ENCODE data around the gene POM121L2. TPM values are rescaled to one million over a fixed set of nuclear protein-coding genes. Genes with fewer than 3 reads are reported as not detected.

POM121L2 gene
- total and polyA plus RNA-seq, 2 of the 13 experiments (the other 11 are each of a cell fraction or from before 2014, with no cell fraction given), result not detected

DNA sequence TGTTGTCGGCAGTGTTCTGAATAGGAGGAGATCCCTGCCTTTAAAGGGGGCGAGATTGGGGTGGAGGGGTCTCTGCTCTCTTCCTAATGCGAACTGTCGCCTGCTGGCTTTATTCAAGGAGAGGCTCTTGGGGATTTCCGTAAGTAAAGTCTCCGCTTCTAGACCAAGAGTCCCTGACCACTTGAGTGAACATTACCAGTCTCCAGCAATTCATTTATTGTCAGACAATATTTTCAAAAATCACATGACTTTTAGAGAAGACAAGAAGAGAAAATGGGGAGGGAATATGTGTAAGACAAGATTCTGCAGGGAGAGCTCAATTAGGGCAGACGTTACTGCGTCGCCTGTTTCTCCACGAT is 21.2 kb downstream of the POM121L2 start:
- no peaks in the 10 kb centered on the region for H4K20me1 ChIP-seq (ENCODE audit: insufficient read depth, low read length)
- peaks cover 61% of the 10 kb centered on the region for H3K4me1 ChIP-seq (ENCODE audit: insufficient read depth, low read length)
- POLR2A ChIA-PET, result no interaction called here
- no peaks in the 10 kb centered on the region for H3K9me3 ChIP-seq (ENCODE audit: low read length)
- H3K4me3 ChIP-seq (replicated peaks in 1 of 3; ENCODE audit: insufficient read depth in 1 of 3, low read depth in 2 of 3, low read length in 3 of 3), result peak overlapping the region in 1 of 3 experiments; percentile 27; a peak in 2 of 6 replicates
- H2AFZ ChIP-seq (ENCODE audit: low read length), result no peak overlapping the region
- H3K4me2 ChIP-seq (ENCODE audit: low read depth, low read length), result peak overlapping the region; percentile 57
- intact Hi-C loops (cut with micrococcal nuclease; ENCODE audit: unreplicated experiment), result no loop called here
- peaks cover 8 to 57% of the 10 kb centered on the region in 2 experiments for H3K27me3 ChIP-seq (ENCODE audit: control insufficient read depth in 1 of 2, insufficient read depth in 2 of 2, low read length in 2 of 2)
- FAIRE-seq (no peak), ATAC-seq (no peak), DNase-seq (ENCODE audit: low spot score) (no peak)
- CTCF ChIA-PET (ENCODE audit: low intra/inter-chr PET ratio, low total read pairs), result no interaction called here
- no peaks in the 10 kb centered on the region for H3K79me2 ChIP-seq (ENCODE audit: insufficient read depth, low read length)
- no peak overlapping the region for H3K27ac ChIP-seq (ENCODE audit: extremely low read length, insufficient read depth, low read length)
- H3K36me3 ChIP-seq (replicated peaks in 1 of 2; ENCODE audit: control insufficient read depth in 1 of 2, insufficient read depth in 2 of 2, low read length in 2 of 2), result no peaks in the 10 kb centered on the region
- H3K9ac ChIP-seq (ENCODE audit: insufficient read depth, low read depth, low read length), result no peak overlapping the region
- in situ Hi-C loops (cut with HindIII; ENCODE audit: extremely low pct_ligation_motif_present, low pct_unique_long_range_greater_than_20kb), result no loop called here
- 52% methylated on average over 10 of the region's 10 CpGs for WGBS (ENCODE audit: low lambda C conversion rate)
- no TSS peak for BruUV-seq (replicated peaks)
- TF ChIP-seq SP140L (CRISPR knock-in tag; IDR thresholded peaks at IDR 0.05; ENCODE audit: borderline replicate concordance) (no peak), FOXK2 (IDR thresholded peaks at IDR 0.05) (no peak), POLR2AphosphoS5 (IDR thresholded peaks at IDR 0.05; ENCODE audit: low read depth, low read length) (no peak), TP53 (CRISPR knock-in tag; conservative IDR thresholded peaks at IDR 0.05) (no peak), AGO1 (IDR thresholded peaks at IDR 0.05; ENCODE audit: low read depth, low read length, poor library complexity, severe bottlenecking) (no peak), RARG (CRISPR knock-in tag; IDR thresholded peaks at IDR 0.05; ENCODE audit: low read depth) (no peak), ZBTB42 (CRISPR knock-in tag; IDR thresholded peaks at IDR 0.05) (no peak), DPF2 (CRISPR knock-in tag; IDR thresholded peaks at IDR 0.05; ENCODE audit: borderline replicate concordance, low read depth) (no peak), SMC3 (IDR thresholded peaks at IDR 0.05; ENCODE audit: low read length) (no peak), SUZ12 (IDR thresholded peaks at IDR 0.05; ENCODE audit: low read depth, low read length) (no peak), ZNF30 (CRISPR knock-in tag; IDR thresholded peaks at IDR 0.05) (no peak)
- TF ChIP-seq, protein P1, sequence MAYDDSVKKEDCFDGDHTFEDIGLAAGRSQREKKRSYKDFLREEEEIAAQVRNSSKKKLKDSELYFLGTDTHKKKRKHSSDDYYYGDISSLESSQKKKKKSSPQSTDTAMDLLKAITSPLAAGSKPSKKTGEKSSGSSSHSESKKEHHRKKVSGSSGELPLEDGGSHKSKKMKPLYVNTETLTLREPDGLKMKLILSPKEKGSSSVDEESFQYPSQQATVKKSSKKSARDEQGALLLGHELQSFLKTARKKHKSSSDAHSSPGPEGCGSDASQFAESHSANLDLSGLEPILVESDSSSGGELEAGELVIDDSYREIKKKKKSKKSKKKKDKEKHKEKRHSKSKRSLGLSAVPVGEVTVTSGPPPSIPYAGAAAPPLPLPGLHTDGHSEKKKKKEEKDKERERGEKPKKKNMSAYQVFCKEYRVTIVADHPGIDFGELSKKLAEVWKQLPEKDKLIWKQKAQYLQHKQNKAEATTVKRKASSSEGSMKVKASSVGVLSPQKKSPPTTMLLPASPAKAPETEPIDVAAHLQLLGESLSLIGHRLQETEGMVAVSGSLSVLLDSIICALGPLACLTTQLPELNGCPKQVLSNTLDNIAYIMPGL (CRISPR knock-in tag; IDR thresholded peaks at IDR 0.05; ENCODE audit: borderline replicate concordance in 1 of 2, low read depth in 1 of 2), result no peak
- TF ChIP-seq, protein P2, sequence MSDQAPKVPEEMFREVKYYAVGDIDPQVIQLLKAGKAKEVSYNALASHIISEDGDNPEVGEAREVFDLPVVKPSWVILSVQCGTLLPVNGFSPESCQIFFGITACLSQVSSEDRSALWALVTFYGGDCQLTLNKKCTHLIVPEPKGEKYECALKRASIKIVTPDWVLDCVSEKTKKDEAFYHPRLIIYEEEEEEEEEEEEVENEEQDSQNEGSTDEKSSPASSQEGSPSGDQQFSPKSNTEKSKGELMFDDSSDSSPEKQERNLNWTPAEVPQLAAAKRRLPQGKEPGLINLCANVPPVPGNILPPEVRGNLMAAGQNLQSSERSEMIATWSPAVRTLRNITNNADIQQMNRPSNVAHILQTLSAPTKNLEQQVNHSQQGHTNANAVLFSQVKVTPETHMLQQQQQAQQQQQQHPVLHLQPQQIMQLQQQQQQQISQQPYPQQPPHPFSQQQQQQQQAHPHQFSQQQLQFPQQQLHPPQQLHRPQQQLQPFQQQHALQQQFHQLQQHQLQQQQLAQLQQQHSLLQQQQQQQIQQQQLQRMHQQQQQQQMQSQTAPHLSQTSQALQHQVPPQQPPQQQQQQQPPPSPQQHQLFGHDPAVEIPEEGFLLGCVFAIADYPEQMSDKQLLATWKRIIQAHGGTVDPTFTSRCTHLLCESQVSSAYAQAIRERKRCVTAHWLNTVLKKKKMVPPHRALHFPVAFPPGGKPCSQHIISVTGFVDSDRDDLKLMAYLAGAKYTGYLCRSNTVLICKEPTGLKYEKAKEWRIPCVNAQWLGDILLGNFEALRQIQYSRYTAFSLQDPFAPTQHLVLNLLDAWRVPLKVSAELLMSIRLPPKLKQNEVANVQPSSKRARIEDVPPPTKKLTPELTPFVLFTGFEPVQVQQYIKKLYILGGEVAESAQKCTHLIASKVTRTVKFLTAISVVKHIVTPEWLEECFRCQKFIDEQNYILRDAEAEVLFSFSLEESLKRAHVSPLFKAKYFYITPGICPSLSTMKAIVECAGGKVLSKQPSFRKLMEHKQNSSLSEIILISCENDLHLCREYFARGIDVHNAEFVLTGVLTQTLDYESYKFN (CRISPR knock-in tag; conservative IDR thresholded peaks at IDR 0.05), result no peak
- TF ChIP-seq, protein P3, sequence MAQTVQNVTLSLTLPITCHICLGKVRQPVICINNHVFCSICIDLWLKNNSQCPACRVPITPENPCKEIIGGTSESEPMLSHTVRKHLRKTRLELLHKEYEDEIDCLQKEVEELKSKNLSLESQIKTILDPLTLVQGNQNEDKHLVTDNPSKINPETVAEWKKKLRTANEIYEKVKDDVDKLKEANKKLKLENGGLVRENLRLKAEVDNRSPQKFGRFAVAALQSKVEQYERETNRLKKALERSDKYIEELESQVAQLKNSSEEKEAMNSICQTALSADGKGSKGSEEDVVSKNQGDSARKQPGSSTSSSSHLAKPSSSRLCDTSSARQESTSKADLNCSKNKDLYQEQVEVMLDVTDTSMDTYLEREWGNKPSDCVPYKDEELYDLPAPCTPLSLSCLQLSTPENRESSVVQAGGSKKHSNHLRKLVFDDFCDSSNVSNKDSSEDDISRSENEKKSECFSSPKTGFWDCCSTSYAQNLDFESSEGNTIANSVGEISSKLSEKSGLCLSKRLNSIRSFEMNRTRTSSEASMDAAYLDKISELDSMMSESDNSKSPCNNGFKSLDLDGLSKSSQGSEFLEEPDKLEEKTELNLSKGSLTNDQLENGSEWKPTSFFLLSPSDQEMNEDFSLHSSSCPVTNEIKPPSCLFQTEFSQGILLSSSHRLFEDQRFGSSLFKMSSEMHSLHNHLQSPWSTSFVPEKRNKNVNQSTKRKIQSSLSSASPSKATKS (CRISPR knock-in tag; IDR thresholded peaks at IDR 0.05), result no peak
- TF ChIP-seq, protein P4, sequence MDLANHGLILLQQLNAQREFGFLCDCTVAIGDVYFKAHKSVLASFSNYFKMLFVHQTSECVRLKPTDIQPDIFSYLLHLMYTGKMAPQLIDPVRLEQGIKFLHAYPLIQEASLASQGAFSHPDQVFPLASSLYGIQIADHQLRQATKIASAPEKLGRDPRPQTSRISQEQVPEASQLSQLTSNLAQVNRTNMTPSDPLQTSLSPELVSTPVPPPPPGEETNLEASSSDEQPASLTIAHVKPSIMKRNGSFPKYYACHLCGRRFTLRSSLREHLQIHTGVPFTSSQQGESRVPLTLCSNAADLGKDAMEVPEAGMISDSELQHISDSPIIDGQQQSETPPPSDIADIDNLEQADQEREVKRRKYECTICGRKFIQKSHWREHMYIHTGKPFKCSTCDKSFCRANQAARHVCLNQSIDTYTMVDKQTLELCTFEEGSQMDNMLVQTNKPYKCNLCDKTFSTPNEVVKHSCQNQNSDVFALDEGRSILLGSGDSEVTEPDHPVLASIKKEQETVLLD (CRISPR knock-in tag; IDR thresholded peaks at IDR 0.05; ENCODE audit: low read depth), result no peak
- TF ChIP-seq, protein P5, sequence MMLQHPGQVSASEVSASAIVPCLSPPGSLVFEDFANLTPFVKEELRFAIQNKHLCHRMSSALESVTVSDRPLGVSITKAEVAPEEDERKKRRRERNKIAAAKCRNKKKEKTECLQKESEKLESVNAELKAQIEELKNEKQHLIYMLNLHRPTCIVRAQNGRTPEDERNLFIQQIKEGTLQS (CRISPR knock-in tag; IDR thresholded peaks at IDR 0.05), result no peak

Data from HepG2 (cell line).